Panc1 (cell line): ENCODE results near the gene PDSS1. TPM values are rescaled to one million over a fixed set of nuclear protein-coding genes. Genes with fewer than 3 reads are reported as not detected.
"Not testable (repeated sequence)": the region's sequence is repeated elsewhere in the genome, so short reads cannot be mapped to it uniquely, and the experiment has no call there.

Source experiments
- ATAC-seq: fragments of 200-7000 bp; cut with Tn5 transposase; 2 replicates; pipeline ENCODE4 v1.9.1; 2020; ENCODE audit warnings: mild to moderate bottlenecking, moderate library complexity
- BruUV-seq: library from RNA; stranded (reverse); fragments of 400-500 nt; replicated peaks from 2 replicates; lab custom pipeline; 2021; lab: Mats Ljungman, UMichigan
- CTCF ChIA-PET: fragments of 300-600 bp; sonication (Branson Sonifier 250); formaldehyde crosslinking; loops from one replicate; lab custom pipeline; 2022; ENCODE audit warnings: antibody characterized with exemption; lab: Charles Lee
- POLR2A ChIA-PET: fragments of 300-600 bp; sonication (Branson Sonifier 250); formaldehyde crosslinking; loops from one replicate; lab custom pipeline; 2022; ENCODE audit warnings: antibody characterized with exemption; lab: Charles Lee
- DNase-seq: peaks from one replicate; pipeline ENCODE4 v3.0.0-alpha.2; 2010; ENCODE audit warnings: low read depth, low spot score
- H3K27ac ChIP-seq: 2 replicates; pipeline ENCODE4 v1.5.1; 2011; ENCODE audit warnings: mild to moderate bottlenecking, low read length, inconsistent platforms
- H3K27me3 ChIP-seq: fragments of 200-500 bp; sonication (Bioruptor generic); 2 replicates; pipeline ENCODE4 v1.6.0; 2014; ENCODE audit warnings: low read length, inconsistent platforms; ENCODE audit not compliant: control insufficient read depth, insufficient read depth
- H3K36me3 ChIP-seq: fragments of 200-500 bp; sonication (Bioruptor generic); 2 replicates; pipeline ENCODE4 v1.5.1; 2014; ENCODE audit warnings: inconsistent platforms, mild to moderate bottlenecking, low read length, moderate library complexity; ENCODE audit not compliant: control insufficient read depth, insufficient read depth
- H3K4me1 ChIP-seq: 2 replicates; pipeline ENCODE4 v1.5.1; 2011; ENCODE audit warnings: inconsistent platforms, mild to moderate bottlenecking, low read length, moderate library complexity; ENCODE audit not compliant: control insufficient read depth, insufficient read depth
- H3K4me3 ChIP-seq, 2 experiments: 2 replicates each; pipeline ENCODE4 v1.5.1; 2011 to 2012; ENCODE audit warnings: low read depth in 2 of 2, low read length in 2 of 2, mild to moderate bottlenecking in 2 of 2, inconsistent platforms in 1 of 2, moderate library complexity in 1 of 2
- H3K9me3 ChIP-seq: fragments of 200-500 bp; sonication (Bioruptor generic); 2 replicates; pipeline ENCODE4 v1.5.1; 2014; ENCODE audit warnings: low read depth, mild to moderate bottlenecking, inconsistent platforms, low read length, moderate library complexity; ENCODE audit not compliant: control insufficient read depth, insufficient read depth
- POLR2AphosphoS5 ChIP-seq: IDR thresholded peaks from 2 replicates; pipeline ENCODE4 v1.6.1; 2012; ENCODE audit warnings: mild to moderate bottlenecking, low read depth, low read length, moderate library complexity
- REST ChIP-seq, 2 experiments: IDR thresholded peaks; 2 replicates each; pipeline ENCODE4 v1.6.1; 2011 to 2012; ENCODE audit warnings: low read depth in 2 of 2, control low read depth in 1 of 2, low read length in 1 of 2, mild to moderate bottlenecking in 1 of 2, moderate library complexity in 1 of 2; ENCODE audit not compliant: insufficient read depth in 1 of 2
- SIN3A ChIP-seq: IDR thresholded peaks from 2 replicates; pipeline ENCODE4 v1.6.1; 2012; ENCODE audit warnings: low read depth, mild to moderate bottlenecking, low read length, moderate library complexity, borderline replicate concordance; ENCODE audit not compliant: insufficient read depth
- TCF7L2 ChIP-seq: IDR thresholded peaks from 2 replicates; pipeline ENCODE4 v1.6.1; 2011; ENCODE audit warnings: mild to moderate bottlenecking, low read depth, low read length, inconsistent platforms
- in situ Hi-C: cut with HindIII; loops from 2 replicates; pipeline ENCODE4 v1.10.0; 2016; ENCODE audit warnings: low sequenced_read_pairs, low pct_unique_long_range_greater_than_20kb
- intact Hi-C: fragments of 100-400 bp; cut with micrococcal nuclease; formaldehyde crosslinking; loops from one replicate; pipeline ENCODE4 v1.10.0; 2022; ENCODE audit not compliant: unreplicated experiment
- total RNA-seq: library from RNA; stranded (reverse); gene quantifications from one replicate; pipeline ENCODE4 v1.2.1, GENCODE V29; 2021; ENCODE audit not compliant: unreplicated experiment
- TF ChIP-seq, protein P1 (sequence below): fragments of 450-650 bp; IDR thresholded peaks from 2 replicates; pipeline ENCODE4 v1.5.1; 2017; ENCODE audit warnings: mild to moderate bottlenecking

Gene PDSS1
- total RNA-seq, 1 experiment from 2014 or later = 7.1 TPM

DNA sequence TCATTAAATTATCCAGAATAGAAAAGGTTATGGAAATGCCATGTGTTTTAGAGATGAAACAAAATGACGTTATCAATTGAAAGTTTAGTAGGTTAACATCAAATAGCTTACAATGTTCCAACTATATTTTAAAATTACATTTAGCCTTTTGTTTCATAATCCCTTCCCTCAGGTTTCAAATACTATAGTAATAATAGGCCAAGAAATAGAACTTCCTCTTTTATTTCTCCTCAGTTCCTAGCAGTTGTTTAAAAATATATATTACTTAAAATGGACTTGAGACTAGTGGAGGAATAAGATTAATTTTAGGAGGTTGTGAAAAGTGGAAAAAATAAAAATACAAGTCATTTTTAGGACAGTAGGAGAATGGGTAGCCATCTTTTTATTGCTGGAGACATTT lies 16.4 kb upstream of the PDSS1 start:
- DNase-seq = no peak
- ChIA-PET POLR2A (no interaction called here), CTCF (no interaction called here)
- Histone ChIP-seq H3K27me3 (no peaks in the 10 kb centered on the region), H3K9me3 (no peaks in the 10 kb centered on the region), H3K4me3 (no peak overlapping the region), H3K36me3 (no peaks in the 10 kb centered on the region), H3K4me1 (no peaks in the 10 kb centered on the region), H3K27ac (no peak overlapping the region)
- no peak for ATAC-seq
- BruUV-seq = no TSS peak
- intact Hi-C loops (loop anchor here (5.0 kb wide), 1 partner anchor 201 kb away; no protein-coding TSS in a partner anchor), in situ Hi-C loops (no loop called here)
- TF ChIP-seq REST (IDR thresholded peaks at IDR 0.05; ENCODE audit: insufficient read depth in 1 of 2, low read depth in 2 of 2, low read length in 1 of 2) = no peak
- no peak for TF ChIP-seq SIN3A
- TF ChIP-seq POLR2AphosphoS5 = no peak
- TF ChIP-seq, protein P1, sequence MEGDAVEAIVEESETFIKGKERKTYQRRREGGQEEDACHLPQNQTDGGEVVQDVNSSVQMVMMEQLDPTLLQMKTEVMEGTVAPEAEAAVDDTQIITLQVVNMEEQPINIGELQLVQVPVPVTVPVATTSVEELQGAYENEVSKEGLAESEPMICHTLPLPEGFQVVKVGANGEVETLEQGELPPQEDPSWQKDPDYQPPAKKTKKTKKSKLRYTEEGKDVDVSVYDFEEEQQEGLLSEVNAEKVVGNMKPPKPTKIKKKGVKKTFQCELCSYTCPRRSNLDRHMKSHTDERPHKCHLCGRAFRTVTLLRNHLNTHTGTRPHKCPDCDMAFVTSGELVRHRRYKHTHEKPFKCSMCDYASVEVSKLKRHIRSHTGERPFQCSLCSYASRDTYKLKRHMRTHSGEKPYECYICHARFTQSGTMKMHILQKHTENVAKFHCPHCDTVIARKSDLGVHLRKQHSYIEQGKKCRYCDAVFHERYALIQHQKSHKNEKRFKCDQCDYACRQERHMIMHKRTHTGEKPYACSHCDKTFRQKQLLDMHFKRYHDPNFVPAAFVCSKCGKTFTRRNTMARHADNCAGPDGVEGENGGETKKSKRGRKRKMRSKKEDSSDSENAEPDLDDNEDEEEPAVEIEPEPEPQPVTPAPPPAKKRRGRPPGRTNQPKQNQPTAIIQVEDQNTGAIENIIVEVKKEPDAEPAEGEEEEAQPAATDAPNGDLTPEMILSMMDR = no peak
- TF ChIP-seq TCF7L2 = no peak

DNA sequence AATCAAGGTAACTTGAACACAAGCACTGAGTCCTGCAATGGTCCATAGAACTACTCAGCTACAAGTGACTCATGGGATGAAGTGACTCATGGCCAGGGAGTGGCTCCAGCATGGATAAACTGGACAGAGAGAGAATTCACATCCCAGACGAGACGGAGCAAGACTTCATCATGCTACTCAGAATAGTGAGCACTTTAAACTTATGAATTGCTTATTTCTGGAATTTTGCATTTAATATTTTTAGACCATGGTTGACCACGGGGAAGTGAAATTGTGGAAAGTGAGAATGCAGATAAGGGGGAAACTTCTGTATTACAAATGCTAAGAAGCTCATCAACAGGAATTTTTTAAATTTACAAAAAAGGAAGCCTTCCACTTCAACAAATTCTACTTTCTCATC lies 15.5 kb upstream of the PDSS1 start:
- H3K27me3 ChIP-seq, POLR2A ChIA-PET, H3K4me3 ChIP-seq, H3K4me1 ChIP-seq, DNase-seq, H3K27ac ChIP-seq, H3K9me3 ChIP-seq, CTCF ChIA-PET, BruUV-seq, H3K36me3 ChIP-seq, in situ Hi-C loops: not testable (repeated sequence)
- intact Hi-C loops = loop anchor here (5.0 kb wide), 1 partner anchor 200 kb away; no protein-coding TSS in a partner anchor
- peak; percentile 71; the same call in 1 of the 2 replicates for ATAC-seq

DNA sequence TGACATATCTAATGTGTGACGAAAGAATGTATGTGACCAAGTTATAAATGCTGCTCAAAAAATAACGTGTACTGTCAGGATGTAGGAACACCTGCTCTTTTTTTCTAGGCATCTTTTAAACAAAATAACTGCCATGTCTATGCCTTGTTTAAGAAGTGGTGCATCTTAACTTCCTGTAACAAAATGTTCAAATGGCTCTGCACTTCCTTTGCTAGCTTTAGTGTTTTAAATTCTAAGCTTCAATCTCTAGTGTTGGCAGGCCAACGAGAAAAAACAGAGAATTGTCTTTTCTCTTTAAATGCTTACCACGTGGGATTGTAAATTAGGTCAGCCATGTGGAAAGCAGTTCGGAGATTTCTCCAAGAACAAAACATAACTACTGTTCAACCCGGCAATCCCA lies 14.6 kb upstream of the PDSS1 start:
- CTCF ChIA-PET = no interaction called here
- DNase-seq = no peak
- H3K9me3 ChIP-seq = no peaks in the 10 kb centered on the region
- BruUV-seq = no TSS peak
- H3K36me3 ChIP-seq = no peaks in the 10 kb centered on the region
- in situ Hi-C loops = no loop called here
- POLR2A ChIA-PET = no interaction called here
- ATAC-seq = no peak
- intact Hi-C loops = loop anchor here (5.0 kb wide), 1 partner anchor 199 kb away; no protein-coding TSS in a partner anchor
- no peak overlapping the region for H3K4me3 ChIP-seq
- H3K27me3 ChIP-seq = no peaks in the 10 kb centered on the region
- no peak overlapping the region for H3K27ac ChIP-seq
- no peak for TF ChIP-seq POLR2AphosphoS5
- TF ChIP-seq TCF7L2 = no peak
- no peak for TF ChIP-seq SIN3A
- TF ChIP-seq REST (IDR thresholded peaks at IDR 0.05; ENCODE audit: insufficient read depth in 1 of 2, low read depth in 2 of 2, low read length in 1 of 2) = no peak
- TF ChIP-seq, protein P1 = no peak
- no peaks in the 10 kb centered on the region for H3K4me1 ChIP-seq
